Right lobe of liver (tissue), 4 donors: ENCODE results near the gene SYNE2.

ENCODE experiments used
- CTCF ChIP-seq, 4 donors: fragments of 200-600 bp in 3 of 4; fragments of 450-650 bp in 1 of 4; IDR thresholded peaks; one replicate each; pipeline versions ENCODE4 v1.5.1 to v1.8.0; 2016 to 2022; ENCODE audit warnings: antibody characterized with exemption in 4 of 4, mild to moderate bottlenecking in 2 of 4
- POLR2A ChIP-seq: fragments of 450-650 bp; IDR thresholded peaks from one replicate; pipeline ENCODE4 v1.6.1; 2017; ENCODE audit warnings: antibody characterized with exemption, mild to moderate bottlenecking
- donor health status: DM: no; HTN: no; CAD: no.
- donor health status: DM: no; HTN: no; CAD: no.
- donor health status: DM: no; HTN: yes; CAD: no.

GRCh38 chr14:63908667-63909264 is 56.0 kb downstream of the SYNE2 start:
- no peak for TF ChIP-seq POLR2A
- no peak for TF ChIP-seq CTCF (IDR thresholded peaks at IDR 0.05)
